ENCODE measurements around the gene HHIPL1.

HHIPL1 gene

GRCh38 chr14:99716091-99716849 lies 71.3 kb downstream of the HHIPL1 start:
- no peaks in the 10 kb centered on the region for H3K36me3 ChIP-seq (ENCODE audit: insufficient read depth, low read length)
- H3K4me2 ChIP-seq (ENCODE audit: low read depth, low read length, poor library complexity, severe bottlenecking): no peak overlapping the region
- no peaks in the 10 kb centered on the region for H3F3A ChIP-seq (ENCODE audit: low read depth)
- H3K4me1 ChIP-seq (ENCODE audit: insufficient read depth, low read length, poor library complexity, severe bottlenecking): no peaks in the 10 kb centered on the region
- no peak overlapping the region for H3K9ac ChIP-seq (ENCODE audit: low read depth, low read length, poor library complexity, severe bottlenecking)
- H3K9me3 ChIP-seq (ENCODE audit: insufficient read depth, low read depth, low read length): no peaks in the 10 kb centered on the region
- TF ChIP-seq EZH2phosphoT487 (IDR thresholded peaks at IDR 0.05; ENCODE audit: borderline replicate concordance): no peak
- no peak for TF ChIP-seq CTCF (conservative IDR thresholded peaks at IDR 0.05; ENCODE audit: low read length)
- H2AFZ ChIP-seq (ENCODE audit: low read length): no peak overlapping the region
- no peaks in the 10 kb centered on the region for H3K79me2 ChIP-seq (ENCODE audit: insufficient read depth, low read length)
- H4K20me1 ChIP-seq (ENCODE audit: insufficient read depth, low read length, poor library complexity, severe bottlenecking): no peaks in the 10 kb centered on the region
- no peak overlapping the region for H3K4me3 ChIP-seq (ENCODE audit: low read length, poor library complexity, severe bottlenecking)
- no peaks in the 10 kb centered on the region for H3K27me3 ChIP-seq (ENCODE audit: insufficient read depth, low read length, poor library complexity, severe bottlenecking)
- H3K9me2 ChIP-seq (replicated peaks; ENCODE audit: low read depth, low read length): no peaks in the 10 kb centered on the region

- TF ChIP-seq CTCF (conservative IDR thresholded peaks at IDR 0.05; ENCODE audit: low read length) (no peak), EZH2phosphoT487 (IDR thresholded peaks at IDR 0.05; ENCODE audit: borderline replicate concordance) (no peak)
- Histone ChIP-seq H3K9me2 (replicated peaks; ENCODE audit: low read depth, low read length) (no peaks in the 10 kb centered on the region), H3K4me2 (ENCODE audit: low read depth, low read length, poor library complexity, severe bottlenecking) (no peak overlapping the region), H3K9me3 (ENCODE audit: insufficient read depth, low read depth, low read length) (no peaks in the 10 kb centered on the region), H3K36me3 (ENCODE audit: insufficient read depth, low read length) (no peaks in the 10 kb centered on the region), H3K79me2 (ENCODE audit: insufficient read depth, low read length) (no peaks in the 10 kb centered on the region), H3K4me3 (ENCODE audit: low read length, poor library complexity, severe bottlenecking) (no peak overlapping the region), H4K20me1 (ENCODE audit: insufficient read depth, low read length, poor library complexity, severe bottlenecking) (no peaks in the 10 kb centered on the region), H3K27me3 (ENCODE audit: insufficient read depth, low read length, poor library complexity, severe bottlenecking) (no peaks in the 10 kb centered on the region), H3F3A (ENCODE audit: low read depth) (no peaks in the 10 kb centered on the region), H2AFZ (ENCODE audit: low read length) (no peak overlapping the region), H3K9ac (ENCODE audit: low read depth, low read length, poor library complexity, severe bottlenecking) (no peak overlapping the region), H3K4me1 (ENCODE audit: insufficient read depth, low read length, poor library complexity, severe bottlenecking) (no peaks in the 10 kb centered on the region)
Measured at GRCh38 chr14:99716850-99717681, 72.1 kb downstream of the HHIPL1 start.

- Histone ChIP-seq H3K4me3 (ENCODE audit: low read length, poor library complexity, severe bottlenecking) (no peak overlapping the region), H3K4me2 (ENCODE audit: low read depth, low read length, poor library complexity, severe bottlenecking) (no peak overlapping the region)
Measured at GRCh38 chr14:99717682-99718013, 72.7 kb downstream of the HHIPL1 start.

More at GRCh38 chr14:99717682-99718013, 72.7 kb downstream of the HHIPL1 start:
- no peaks in the 10 kb centered on the region for H3K9me3 ChIP-seq (ENCODE audit: insufficient read depth, low read depth, low read length)
- no peak overlapping the region for H2AFZ ChIP-seq (ENCODE audit: low read length)
- no peaks in the 10 kb centered on the region for H3K9me2 ChIP-seq (replicated peaks; ENCODE audit: low read depth, low read length)
- no peaks in the 10 kb centered on the region for H3F3A ChIP-seq (ENCODE audit: low read depth)
- H3K27me3 ChIP-seq (ENCODE audit: insufficient read depth, low read length, poor library complexity, severe bottlenecking): no peaks in the 10 kb centered on the region
- no peak overlapping the region for H3K9ac ChIP-seq (ENCODE audit: low read depth, low read length, poor library complexity, severe bottlenecking)
- no peaks in the 10 kb centered on the region for H3K4me1 ChIP-seq (ENCODE audit: insufficient read depth, low read length, poor library complexity, severe bottlenecking)
- H3K79me2 ChIP-seq (ENCODE audit: insufficient read depth, low read length): no peaks in the 10 kb centered on the region
- H4K20me1 ChIP-seq (ENCODE audit: insufficient read depth, low read length, poor library complexity, severe bottlenecking): no peaks in the 10 kb centered on the region
- no peak for TF ChIP-seq EZH2phosphoT487 (IDR thresholded peaks at IDR 0.05; ENCODE audit: borderline replicate concordance)
- no peak for TF ChIP-seq CTCF (conservative IDR thresholded peaks at IDR 0.05; ENCODE audit: low read length)
- H3K36me3 ChIP-seq (ENCODE audit: insufficient read depth, low read length): no peaks in the 10 kb centered on the region

All from Loucy (cell line).